HG03095 (cell line): Measurements from ENCODE around the gene PDIA2.
"Not testable (repeated sequence)": the region's sequence is repeated elsewhere in the genome, so short reads cannot be mapped to it uniquely, and the experiment has no call there.

Experiments used
- ATAC-seq: cut with Tn5 transposase; IDR thresholded peaks from one replicate; pipeline ENCODE4 v1.9.1; 2021; ENCODE audit warnings: moderate library complexity; ENCODE audit not compliant: unreplicated experiment

PDIA2 gene

GRCh38 chr16:324451-325334, 41.7 kb downstream of the PDIA2 start:
- peak; percentile 48 for ATAC-seq

DNA sequence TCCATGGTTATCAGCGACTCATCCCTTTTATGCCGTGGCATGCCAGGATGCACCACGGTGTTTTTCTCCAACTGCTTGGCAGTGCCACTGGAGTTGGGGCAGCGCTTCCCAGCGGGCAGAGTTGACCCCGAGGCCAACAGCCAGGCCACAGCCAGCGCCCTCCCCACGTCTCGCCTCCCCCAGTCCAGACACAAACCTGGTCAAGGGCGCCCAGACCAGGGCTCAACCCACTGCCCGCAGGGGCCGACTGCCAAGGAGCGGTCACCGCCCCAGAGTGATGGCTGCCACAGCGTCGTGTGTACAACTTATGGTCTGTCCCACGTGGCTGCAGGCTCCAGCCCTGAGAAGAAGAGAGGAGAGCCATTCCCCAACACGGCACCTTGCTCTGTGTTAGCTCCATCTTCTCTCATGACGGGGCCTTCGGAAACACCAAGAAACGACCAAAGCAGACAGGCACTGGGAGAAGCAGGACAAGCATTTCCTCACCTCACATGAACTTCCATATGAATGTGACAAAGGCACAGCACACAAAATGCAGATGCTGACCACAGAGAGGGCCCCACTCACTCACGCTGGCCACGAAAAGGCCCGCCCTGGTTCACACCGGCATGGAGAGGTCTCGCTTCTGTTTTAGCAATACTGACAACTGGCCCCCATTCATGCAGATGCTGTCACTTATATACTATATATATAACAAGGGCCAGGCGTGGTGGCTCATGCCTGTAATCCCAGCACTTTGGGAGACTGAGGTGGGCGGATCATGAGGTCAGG, 42.6 kb downstream of the PDIA2 start:
- ATAC-seq, result no peak

GRCh38 chr16:330741-331140, 47.8 kb downstream of the PDIA2 start:
- ATAC-seq, result no peak

DNA sequence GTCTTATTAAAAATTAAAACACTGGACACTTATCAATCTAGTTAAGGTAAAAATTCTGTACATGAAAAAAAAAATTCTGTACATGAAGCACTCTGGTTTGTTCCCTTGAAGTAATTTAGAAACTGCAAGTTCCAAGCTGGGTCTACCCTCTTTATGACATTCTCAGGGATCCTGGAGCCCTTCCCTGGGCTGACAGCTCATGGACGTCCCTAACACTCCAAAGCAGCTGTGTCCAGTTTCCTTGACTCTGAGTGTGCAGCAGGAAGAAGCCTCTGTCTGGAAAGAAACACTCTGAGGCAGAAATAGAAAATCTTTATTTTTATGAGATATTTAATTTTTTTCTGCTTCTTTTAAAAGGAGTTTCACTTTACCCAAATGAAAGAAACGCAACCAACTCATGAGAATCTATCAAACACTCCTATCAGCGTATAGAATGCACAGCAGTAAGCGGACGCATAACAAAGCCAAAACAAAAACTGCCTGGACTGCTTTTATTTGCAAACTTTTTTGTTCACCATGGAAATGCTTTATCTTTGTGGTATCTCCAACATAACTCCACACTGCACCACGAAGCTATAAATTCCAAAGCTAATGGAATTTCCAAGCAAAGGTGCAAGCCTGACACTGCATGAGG, 48.3 kb downstream of the PDIA2 start:
- ATAC-seq, result not testable (repeated sequence)

DNA sequence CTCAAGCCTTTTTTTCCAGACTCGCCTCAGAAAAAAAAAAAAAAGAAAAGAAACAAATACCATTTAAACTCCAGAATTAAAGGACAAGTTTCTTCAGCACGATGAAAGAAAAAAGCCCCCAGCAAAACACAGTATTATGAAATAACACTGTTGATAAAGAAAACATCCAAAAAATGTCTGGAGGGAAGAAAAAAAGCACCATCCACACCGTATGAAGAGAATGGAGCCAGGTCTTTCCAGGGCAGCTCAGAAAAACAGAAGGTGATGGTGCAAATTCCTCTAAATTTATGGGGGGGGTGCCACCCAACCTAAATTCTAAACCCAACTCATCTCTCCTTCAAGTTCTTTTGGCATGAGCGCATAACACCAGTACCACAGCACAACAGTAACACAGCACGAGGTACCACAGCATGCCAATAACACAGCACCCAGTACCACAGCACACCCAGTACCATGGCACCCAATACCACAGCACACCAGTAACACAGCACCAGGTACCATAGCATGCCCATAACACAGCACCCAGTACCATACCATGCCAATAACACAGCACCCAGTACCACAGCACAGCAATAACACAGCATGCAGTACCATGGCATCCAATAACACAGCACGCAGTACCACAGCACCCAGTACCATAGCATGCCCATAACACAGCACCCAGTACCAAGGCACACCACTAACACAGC, 50.6 kb downstream of the PDIA2 start:
- no peak for ATAC-seq

- not testable (repeated sequence) for ATAC-seq
Observed at GRCh38 chr16:334164-334832, 51.3 kb downstream of the PDIA2 start.

GRCh38 chr16:334861-335632, 52.1 kb downstream of the PDIA2 start:
- ATAC-seq, result not testable (repeated sequence)

GRCh38 chr16:336269-336668, 53.3 kb downstream of the PDIA2 start:
- no peak for ATAC-seq
